ENCODE measurements around the gene EFCAB11. TPM values are rescaled to one million over a fixed set of nuclear protein-coding genes. Genes with fewer than 3 reads are reported as not detected.

The EFCAB11 gene
- polyA plus RNA-seq, 1 donor, result 4.8 TPM

GRCh38 chr14:89956661-89957009 is 2.1 kb upstream of the EFCAB11 start:
- DNase-seq, result no peak

GRCh38 chr14:89955745-89956660 is 1.5 kb upstream of the EFCAB11 start, which contains the start of gene TDP1:
TSS of gene TDP1 (plus strand) at chr14:89955927. CDS start at chr14:89963115, 7,188 bp downstream.
- DNase-seq, result peak; percentile 98

- DNase-seq, result no peak
Observed at GRCh38 chr14:89955022-89955744, 653 bp upstream of the EFCAB11 start.

- DNase-seq, result no peak
Observed at GRCh38 chr14:89953602-89954001, 928 bp downstream of the EFCAB11 start.

- DNase-seq, result no peak
Observed at GRCh38 chr14:89952576-89952975, 2.0 kb downstream of the EFCAB11 start.

- DNase-seq, result no peak
Observed at GRCh38 chr14:89947344-89947743, 7.2 kb downstream of the EFCAB11 start.

- DNase-seq, result no peak
Observed at GRCh38 chr14:89941830-89942377, 12.6 kb downstream of the EFCAB11 start.

- DNase-seq, result no peak
Observed at GRCh38 chr14:89936654-89937185, 17.8 kb downstream of the EFCAB11 start.

- DNase-seq, result no peak
Observed at GRCh38 chr14:89933002-89933401, 21.5 kb downstream of the EFCAB11 start.

GRCh38 chr14:89927186-89927865 is 27.2 kb downstream of the EFCAB11 start:
- DNase-seq, result no peak

GRCh38 chr14:89926694-89927093 is 27.8 kb downstream of the EFCAB11 start:
- no peak for DNase-seq

GRCh38 chr14:89924268-89924667 is 30.3 kb downstream of the EFCAB11 start:
- no peak for DNase-seq

- no peak for DNase-seq
Observed at GRCh38 chr14:89922031-89922907, 32.3 kb downstream of the EFCAB11 start.

- no peak for DNase-seq
Observed at GRCh38 chr14:89921346-89921745, 33.2 kb downstream of the EFCAB11 start.

GRCh38 chr14:89920056-89920455 is 34.5 kb downstream of the EFCAB11 start:
- DNase-seq, result no peak

- DNase-seq, result no peak
Observed at GRCh38 chr14:89918721-89919120, 35.8 kb downstream of the EFCAB11 start.

GRCh38 chr14:89915114-89915878 is 39.2 kb downstream of the EFCAB11 start:
- peak; percentile 68 for DNase-seq

GRCh38 chr14:89912667-89913211 is 41.8 kb downstream of the EFCAB11 start:
- DNase-seq, result peak; percentile 79

- no peak for DNase-seq
Observed at GRCh38 chr14:89912221-89912620, 42.3 kb downstream of the EFCAB11 start.

Measured in hindlimb muscle (tissue), 1 donor.